Caco-2 (cell line): Measurements from ENCODE around the gene UXS1. TPM values are rescaled to one million over a fixed set of nuclear protein-coding genes. Genes with fewer than 3 reads are reported as not detected.
"Not testable (repeated sequence)": the region's sequence is repeated elsewhere in the genome, so short reads cannot be mapped to it uniquely, and the experiment has no call there.

Source experiments
- BruUV-seq: library from RNA; stranded (reverse); fragments of 400-500 nt; replicated peaks from 2 replicates; lab custom pipeline; 2021; lab: Mats Ljungman, UMichigan
- CTCF ChIA-PET: fragments of 300-600 bp; sonication (Branson Sonifier 250); formaldehyde crosslinking; loops from one replicate; lab custom pipeline; 2022; ENCODE audit warnings: antibody characterized with exemption; lab: Charles Lee
- POLR2A ChIA-PET: fragments of 300-600 bp; sonication (Branson Sonifier 250); formaldehyde crosslinking; loops from one replicate; lab custom pipeline; 2022; ENCODE audit warnings: antibody characterized with exemption; lab: Charles Lee
- DNase-seq, 2 experiments: peaks; one replicate each; pipeline versions ENCODE4 v3.0.0 to v3.0.0-alpha.2; 2020 to 2022
- H3K27me3 ChIP-seq: replicated peaks from 2 replicates; pipeline ENCODE4 v1.6.0; 2011; ENCODE audit warnings: low read length; ENCODE audit not compliant: control insufficient read depth, insufficient read depth
- H3K36me3 ChIP-seq: 2 replicates; pipeline ENCODE4 v1.5.1; 2011; ENCODE audit warnings: low read length; ENCODE audit not compliant: control insufficient read depth, insufficient read depth
- H3K4me1 ChIP-seq: fragments of 250-450 bp; sonication (Bioruptor Pico); 2 replicates; pipeline ENCODE4 v1.5.1; 2020; ENCODE audit warnings: mild to moderate bottlenecking
- H3K4me3 ChIP-seq: 2 replicates; pipeline ENCODE4 v1.5.1; 2011; ENCODE audit warnings: low read depth, mild to moderate bottlenecking, control low read depth, low read length
- H3K9me3 ChIP-seq: fragments of 250-450 bp; sonication (Bioruptor Pico); 2 replicates; pipeline ENCODE4 v1.5.1; 2020; ENCODE audit warnings: mild to moderate bottlenecking, moderate library complexity
- H3K27ac Mint-ChIP-seq: one replicate; pipeline ENCODE4 v1.8.0; 2022; ENCODE audit warnings: mixed read lengths; ENCODE audit not compliant: unreplicated experiment
- H3K27me3 Mint-ChIP-seq: one replicate; pipeline ENCODE4 v1.8.0; 2022; ENCODE audit warnings: mixed read lengths; ENCODE audit not compliant: insufficient read depth, unreplicated experiment
- H3K36me3 Mint-ChIP-seq: one replicate; pipeline ENCODE4 v1.8.0; 2022; ENCODE audit warnings: mild to moderate bottlenecking, mixed read lengths; ENCODE audit not compliant: insufficient read depth, unreplicated experiment
- H3K4me1 Mint-ChIP-seq: one replicate; pipeline ENCODE4 v1.8.0; 2022; ENCODE audit warnings: low read depth, mixed read lengths; ENCODE audit not compliant: unreplicated experiment
- H3K4me3 Mint-ChIP-seq: one replicate; pipeline ENCODE4 v1.8.0; 2022; ENCODE audit warnings: mild to moderate bottlenecking, moderate library complexity, mixed read lengths; ENCODE audit not compliant: unreplicated experiment
- H3K9me3 Mint-ChIP-seq: one replicate; pipeline ENCODE4 v1.8.0; 2022; ENCODE audit warnings: mixed read lengths; ENCODE audit not compliant: unreplicated experiment
- CTCF ChIP-seq, 2 experiments: fragments of 200-600 bp in 1 of 2; IDR thresholded peaks; 1 replicate in 1 of 2; 2 replicates in 1 of 2; pipeline versions ENCODE4 v1.5.1 to v1.8.0; 2011 to 2022; ENCODE audit warnings: antibody characterized with exemption in 1 of 2, control low read depth in 1 of 2, inconsistent platforms in 1 of 2, low read depth in 1 of 2, low read length in 1 of 2, mild to moderate bottlenecking in 1 of 2, moderate library complexity in 1 of 2; ENCODE audit not compliant: insufficient read depth in 1 of 2, severe bottlenecking in 1 of 2, unreplicated experiment in 1 of 2
- intact Hi-C: fragments of 100-400 bp; cut with micrococcal nuclease; formaldehyde crosslinking; loops from one replicate; pipeline ENCODE4 v1.10.0; 2022; ENCODE audit not compliant: unreplicated experiment
- total RNA-seq: library from RNA; stranded (reverse); gene quantifications from 2 replicates; pipeline ENCODE4 v1.2.3, GENCODE V29; 2022

UXS1 gene
- total RNA-seq, 1 experiment from 2014 or later = 72.7 TPM

- Histone ChIP-seq H3K27me3 (no peaks in the 10 kb centered on the region), H3K4me1 (no peaks in the 10 kb centered on the region), H3K4me3 (no peak overlapping the region), H3K9me3 (no peaks in the 10 kb centered on the region), H3K36me3 (peaks cover 4% of the 10 kb centered on the region)
- no peak for TF ChIP-seq CTCF (IDR thresholded peaks at IDR 0.05; ENCODE audit: insufficient read depth in 1 of 2, low read depth in 1 of 2, low read length in 1 of 2, severe bottlenecking in 1 of 2, unreplicated experiment in 1 of 2)
- H3K4me3 Mint-ChIP-seq = no peak overlapping the region
- peaks cover 24% of the 10 kb centered on the region for H3K36me3 Mint-ChIP-seq
- no peaks in the 10 kb centered on the region for H3K27me3 Mint-ChIP-seq
- H3K4me1 Mint-ChIP-seq = peaks cover 9% of the 10 kb centered on the region
- ChIA-PET POLR2A (no interaction called here), CTCF (no interaction called here)
- H3K27ac Mint-ChIP-seq = no peak overlapping the region
- no peaks in the 10 kb centered on the region for H3K9me3 Mint-ChIP-seq
- intact Hi-C loops = no loop called here
- BruUV-seq = no TSS peak
- no peak for DNase-seq
Observed at GRCh38 chr2:106139238-106139935, 54.7 kb downstream of the UXS1 start.

GRCh38 chr2:106138543-106139237 is 55.4 kb downstream of the UXS1 start:
- Histone ChIP-seq H3K36me3 (peaks cover 4% of the 10 kb centered on the region), H3K4me1 (no peaks in the 10 kb centered on the region), H3K27me3 (no peaks in the 10 kb centered on the region), H3K9me3 (no peaks in the 10 kb centered on the region), H3K4me3 (no peak overlapping the region)
- Mint-ChIP-seq H3K4me3 (no peak overlapping the region), H3K9me3 (no peaks in the 10 kb centered on the region), H3K4me1 (peaks cover 9% of the 10 kb centered on the region), H3K36me3 (peaks cover 22% of the 10 kb centered on the region), H3K27ac (no peak overlapping the region), H3K27me3 (no peaks in the 10 kb centered on the region)
- BruUV-seq = no TSS peak
- no peak for DNase-seq
- no peak for TF ChIP-seq CTCF (IDR thresholded peaks at IDR 0.05; ENCODE audit: insufficient read depth in 1 of 2, low read depth in 1 of 2, low read length in 1 of 2, severe bottlenecking in 1 of 2, unreplicated experiment in 1 of 2)
- CTCF ChIA-PET = no interaction called here
- intact Hi-C loops = no loop called here
- POLR2A ChIA-PET = no interaction called here

- Mint-ChIP-seq H3K9me3 (no peaks in the 10 kb centered on the region), H3K27me3 (no peaks in the 10 kb centered on the region), H3K4me1 (peaks cover 9% of the 10 kb centered on the region), H3K36me3 (peaks cover 19% of the 10 kb centered on the region), H3K27ac (no peak overlapping the region), H3K4me3 (no peak overlapping the region)
- intact Hi-C loops = no loop called here
- no peak for TF ChIP-seq CTCF (IDR thresholded peaks at IDR 0.05; ENCODE audit: insufficient read depth in 1 of 2, low read depth in 1 of 2, low read length in 1 of 2, severe bottlenecking in 1 of 2, unreplicated experiment in 1 of 2)
- CTCF ChIA-PET = no interaction called here
- no TSS peak for BruUV-seq
- Histone ChIP-seq H3K9me3 (no peaks in the 10 kb centered on the region), H3K4me3 (no peak overlapping the region), H3K27me3 (no peaks in the 10 kb centered on the region), H3K36me3 (peaks cover 4% of the 10 kb centered on the region), H3K4me1 (no peaks in the 10 kb centered on the region)
- DNase-seq = no peak
- POLR2A ChIA-PET = no interaction called here
Observed at GRCh38 chr2:106137731-106138521, 56.2 kb downstream of the UXS1 start.

GRCh38 chr2:106131192-106131591 is 62.9 kb downstream of the UXS1 start:
- H3K4me3 Mint-ChIP-seq, DNase-seq, H3K27ac Mint-ChIP-seq, H3K27me3 ChIP-seq, H3K9me3 ChIP-seq, H3K9me3 Mint-ChIP-seq, intact Hi-C loops, H3K27me3 Mint-ChIP-seq, H3K36me3 ChIP-seq, POLR2A ChIA-PET, CTCF ChIA-PET: not testable (repeated sequence)
- Histone ChIP-seq H3K4me1 (peaks cover 44% of the 10 kb centered on the region), H3K4me3 (peak overlapping the region; percentile 22)
- TSS peak; percentile 55 for BruUV-seq
- H3K4me1 Mint-ChIP-seq = peaks cover 31% of the 10 kb centered on the region
- H3K36me3 Mint-ChIP-seq = peaks cover 24% of the 10 kb centered on the region
